Measurements from ENCODE around the gene GPR27.

GRCh38 chr3:71714595-71714994, 39.1 kb upstream of the GPR27 start:
- TF ChIP-seq SRF (IDR thresholded peaks at IDR 0.05; ENCODE audit: low read depth, low read length) (no peak), TAF1 (IDR thresholded peaks at IDR 0.05; ENCODE audit: low read depth, low read length) (no peak), USF2 (IDR thresholded peaks at IDR 0.05; ENCODE audit: low read length) (no peak)

Data from H1 (cell line).